Stimulated activated CD8-positive, alpha-beta memory T cell treated with anti-CD3 and anti-CD28 coated beads, Interleukin-15, amount 100 ng/mL, for 4 hours (primary cell): ENCODE data around the gene PDCD6IP.
"Not testable (repeated sequence)": the region's sequence is repeated elsewhere in the genome, so short reads cannot be mapped to it uniquely, and the experiment has no call there.

ENCODE experiments used
- DNase-seq, 2 donors: peaks; one replicate each; pipeline ENCODE4 v3.0.0-alpha.2; 2020; ENCODE audit warnings: low read depth in 2 of 2

The PDCD6IP gene

DNA sequence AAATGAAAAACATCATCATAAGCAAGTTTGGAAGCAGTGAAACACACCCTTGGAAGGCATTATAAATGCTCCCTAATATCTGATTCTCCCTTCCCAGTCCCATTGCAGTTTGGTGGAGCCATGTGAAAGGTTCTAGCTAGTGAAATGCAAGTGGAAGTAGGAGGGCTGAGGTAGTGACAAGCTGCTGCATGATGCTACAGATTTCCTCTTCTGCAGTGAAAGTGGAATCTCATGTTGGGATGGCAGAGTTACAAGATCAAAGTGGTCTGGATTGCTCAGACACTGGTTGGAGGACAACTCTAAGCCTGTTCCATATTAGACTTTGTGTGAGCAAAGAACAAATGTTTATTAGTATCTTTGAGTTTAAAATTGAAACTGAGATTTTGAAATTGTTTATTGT is 3.3 kb upstream of the PDCD6IP start:
- DNase-seq = no peak

DNA sequence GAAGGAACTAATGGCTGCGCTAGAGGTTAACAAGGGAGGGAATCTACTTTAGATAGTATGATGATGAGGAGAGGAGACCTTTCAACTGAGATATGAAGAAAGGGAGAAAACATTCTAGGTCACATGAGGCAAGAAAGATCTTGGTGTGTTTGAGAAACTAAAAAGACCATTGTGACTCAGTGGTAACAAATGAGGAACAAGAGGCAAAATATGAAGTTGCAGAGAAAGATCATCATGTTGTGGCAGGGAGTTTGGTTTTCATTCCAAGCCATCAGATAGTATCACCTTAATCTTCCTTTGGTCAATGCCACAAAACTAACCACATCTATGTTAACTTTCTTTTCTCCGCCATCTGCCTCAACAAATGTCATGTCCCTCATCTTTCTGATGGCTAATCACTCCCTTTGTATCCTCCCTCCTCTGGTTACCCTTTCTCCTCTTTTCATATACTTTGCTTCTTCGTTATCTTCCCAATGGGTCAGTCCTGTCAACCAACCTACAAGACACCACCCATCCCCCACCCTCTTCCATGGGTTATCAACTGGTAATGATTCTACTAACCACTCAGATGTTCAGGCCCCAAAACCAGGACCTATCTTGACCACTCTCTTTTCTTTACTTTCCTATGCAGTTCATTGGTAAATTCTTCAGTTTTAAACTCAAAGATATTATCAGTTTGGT is 2.4 kb upstream of the PDCD6IP start:
- DNase-seq = no peak

DNA sequence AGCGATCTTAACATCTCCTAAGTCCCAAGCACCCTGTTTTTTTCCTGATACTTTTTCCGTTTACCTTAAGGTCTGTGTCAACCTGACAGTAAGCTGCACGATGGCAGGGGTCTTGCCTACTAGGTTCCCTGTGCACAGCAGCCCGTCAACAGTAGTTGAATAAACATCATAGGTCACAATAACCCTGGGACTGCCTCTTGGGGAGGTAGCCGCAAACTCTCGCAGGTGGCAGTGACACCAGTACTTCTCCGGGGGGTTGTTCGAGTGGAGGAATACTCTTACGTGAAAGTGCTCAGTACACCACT is 365 bp upstream of the PDCD6IP start:
- no peak for DNase-seq

DNA sequence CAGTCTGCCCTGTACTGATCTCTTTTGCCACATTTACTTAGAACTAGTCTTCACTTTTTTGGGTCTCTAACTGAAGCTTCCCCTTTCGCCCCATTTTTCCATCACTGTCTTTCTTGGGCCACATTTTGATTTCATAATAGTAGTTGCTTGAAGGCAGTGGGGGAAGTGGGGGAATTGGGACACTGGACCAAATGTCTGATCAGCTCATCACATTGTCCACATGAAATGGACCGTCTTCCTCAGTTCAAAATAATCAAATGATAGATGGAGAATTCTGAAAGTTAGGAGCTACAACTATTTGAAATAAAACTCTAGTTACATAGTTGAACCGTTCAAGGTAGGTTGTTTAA is 747 bp downstream of the PDCD6IP start:
- DNase-seq = no peak

DNA sequence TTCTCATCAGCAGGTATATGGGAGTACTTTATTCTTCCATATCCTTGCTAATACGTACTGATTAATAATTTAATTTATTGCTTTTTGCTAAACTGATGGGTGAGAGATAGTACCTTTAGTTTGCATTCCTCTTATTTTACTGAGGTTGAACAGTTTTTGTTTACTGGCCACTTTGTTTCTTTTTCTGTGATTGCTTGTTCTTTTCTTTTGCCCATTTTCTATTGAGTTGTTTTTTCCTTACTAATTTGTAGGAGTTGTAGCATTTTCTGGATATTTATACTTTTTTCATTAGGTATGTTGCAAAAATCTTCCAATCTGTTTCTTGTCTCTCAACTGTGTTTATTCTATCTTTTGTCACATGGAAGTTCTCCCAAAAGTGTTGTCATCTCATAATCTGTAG is 4.8 kb downstream of the PDCD6IP start:
- no peak for DNase-seq

DNA sequence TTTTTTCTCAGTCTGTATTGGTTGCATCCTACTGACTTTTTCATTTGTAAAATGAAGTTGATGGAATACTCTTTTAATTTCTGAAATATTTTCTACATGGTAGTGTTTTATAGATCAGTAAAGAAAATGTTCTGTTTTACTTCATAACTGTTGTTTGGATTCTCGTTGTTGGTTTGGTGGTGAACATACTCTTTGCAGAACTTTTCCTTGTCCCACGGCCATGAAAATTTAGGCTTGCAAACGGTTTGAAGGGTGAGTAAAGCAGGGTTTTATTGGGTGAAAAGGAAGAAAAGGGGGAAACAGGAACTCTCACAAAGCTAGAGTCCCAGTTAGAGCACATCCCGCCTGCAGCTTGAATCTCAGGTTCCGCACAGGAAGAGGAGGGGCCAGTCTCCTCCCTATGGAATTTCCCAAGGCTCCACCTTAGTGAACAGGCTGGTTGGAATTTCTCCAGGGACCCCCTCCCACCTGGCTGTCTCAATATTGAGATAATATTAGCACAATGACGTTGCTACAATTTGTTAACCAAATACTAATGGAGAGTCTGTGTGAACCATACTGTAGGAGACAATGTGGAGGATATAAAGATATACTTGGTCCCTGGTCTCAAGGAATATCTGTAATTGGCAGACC is 5.6 kb downstream of the PDCD6IP start:
- DNase-seq = no peak

DNA sequence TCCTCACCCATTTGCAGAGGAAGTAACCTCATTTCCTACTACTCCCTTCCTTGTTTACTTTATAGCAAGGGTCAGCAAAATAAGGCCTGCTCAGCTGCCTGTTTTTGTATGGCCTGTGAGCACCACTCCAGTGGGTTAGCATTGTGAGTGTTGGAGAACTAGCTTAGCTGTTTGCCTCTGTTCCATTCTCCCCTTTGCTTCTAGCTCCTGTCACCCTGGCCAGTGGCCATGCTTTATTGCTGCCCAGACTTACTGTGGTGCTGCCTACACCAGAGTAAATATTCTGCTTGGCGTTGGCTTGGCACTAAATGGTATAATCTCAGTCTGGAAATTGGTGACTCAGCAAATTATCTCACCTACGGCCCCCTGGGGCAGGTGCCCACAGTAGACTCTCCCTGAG is 8.8 kb downstream of the PDCD6IP start:
- no peak for DNase-seq

DNA sequence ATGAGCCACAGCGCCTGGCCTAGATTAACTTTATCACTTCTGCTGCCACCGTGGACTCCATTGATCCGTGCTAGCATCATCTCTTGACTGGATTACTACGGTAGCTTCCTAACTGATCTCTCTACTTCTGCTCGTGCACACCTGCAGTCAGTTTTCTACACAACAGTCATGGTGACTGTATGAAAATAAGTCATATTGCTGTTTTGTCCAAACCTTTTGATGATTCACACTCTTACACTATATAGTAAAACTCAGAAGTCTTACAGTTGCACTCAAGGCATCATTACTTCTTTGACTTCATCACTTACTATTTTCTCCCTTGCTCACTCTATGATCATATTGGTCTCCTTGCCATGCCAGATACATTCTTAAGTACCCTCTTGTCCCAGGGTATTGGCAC is 10.1 kb downstream of the PDCD6IP start:
- DNase-seq = no peak

DNA sequence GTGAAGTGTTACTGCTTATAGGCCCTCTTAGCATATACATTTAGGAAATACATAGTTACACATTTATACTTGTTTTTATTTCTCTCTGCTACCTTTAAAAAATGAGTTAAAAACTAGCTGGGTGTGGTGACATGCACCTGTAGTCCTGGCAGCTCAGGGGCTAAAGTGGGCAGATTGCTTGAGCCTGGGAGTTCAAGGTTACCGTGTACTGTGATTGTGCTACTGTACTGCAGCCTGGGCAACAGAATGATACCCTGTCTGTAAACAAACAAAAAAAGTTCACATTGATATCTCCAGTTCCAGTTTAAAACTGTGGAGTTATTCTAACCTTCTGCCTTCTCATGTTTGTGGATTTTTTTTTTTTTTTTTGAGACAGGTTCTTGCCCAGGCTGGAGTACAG is 12.1 kb downstream of the PDCD6IP start:
- no peak for DNase-seq

DNA sequence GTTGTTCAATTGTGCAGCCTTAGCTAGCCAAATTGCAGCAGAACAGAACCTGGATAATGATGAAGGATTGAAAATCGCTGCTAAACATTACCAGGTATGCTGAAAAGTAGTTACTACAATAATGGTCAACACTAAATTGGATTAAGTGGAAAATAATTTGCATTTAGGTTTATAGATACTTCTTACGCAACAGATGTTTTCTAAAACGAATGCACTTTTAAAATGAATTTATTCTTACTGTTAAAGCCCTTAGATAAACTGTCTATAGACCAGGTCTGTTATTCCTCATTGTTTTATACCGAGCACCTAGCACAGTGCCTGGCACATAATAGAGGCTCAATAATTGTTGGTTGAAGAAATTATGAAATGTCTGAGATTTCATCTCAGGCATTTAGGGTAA is 23.6 kb downstream of the PDCD6IP start:
- no peak for DNase-seq

DNA sequence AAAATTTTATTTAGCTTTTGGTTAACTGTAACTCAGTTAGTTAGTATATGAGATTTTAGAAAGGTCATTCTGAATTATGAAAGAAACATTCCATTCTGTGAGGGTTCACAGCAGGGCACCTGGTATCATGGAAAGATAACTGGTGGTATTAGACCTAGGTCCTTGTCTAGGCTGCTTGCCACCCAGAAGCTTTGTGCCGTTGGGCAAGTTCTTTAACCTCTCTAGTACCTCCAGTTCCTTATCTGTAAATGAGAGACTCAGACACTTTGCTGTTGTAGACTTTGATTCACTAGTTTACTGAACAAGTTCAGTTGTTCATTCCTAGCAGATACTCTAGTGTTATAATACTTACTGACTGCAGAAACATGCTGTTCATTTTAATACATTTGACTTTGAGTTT is 25.4 kb downstream of the PDCD6IP start:
- DNase-seq = no peak

DNA sequence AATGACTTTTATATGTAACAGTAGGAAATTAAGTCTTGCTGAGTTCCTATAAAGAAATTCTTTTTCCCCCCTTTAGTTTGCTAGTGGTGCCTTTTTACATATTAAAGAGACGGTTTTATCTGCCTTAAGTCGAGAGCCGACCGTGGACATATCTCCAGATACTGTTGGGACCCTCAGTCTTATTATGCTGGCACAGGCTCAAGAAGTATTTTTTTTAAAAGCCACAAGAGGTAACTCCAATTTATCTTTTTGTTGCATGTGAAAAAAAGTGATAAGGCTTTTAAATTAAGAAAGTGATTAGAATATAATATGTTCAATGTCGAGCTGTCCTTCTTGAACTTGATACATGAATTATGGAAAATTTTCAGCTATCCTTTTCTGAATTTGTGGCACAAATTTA is 26.7 kb downstream of the PDCD6IP start:
- DNase-seq = no peak

DNA sequence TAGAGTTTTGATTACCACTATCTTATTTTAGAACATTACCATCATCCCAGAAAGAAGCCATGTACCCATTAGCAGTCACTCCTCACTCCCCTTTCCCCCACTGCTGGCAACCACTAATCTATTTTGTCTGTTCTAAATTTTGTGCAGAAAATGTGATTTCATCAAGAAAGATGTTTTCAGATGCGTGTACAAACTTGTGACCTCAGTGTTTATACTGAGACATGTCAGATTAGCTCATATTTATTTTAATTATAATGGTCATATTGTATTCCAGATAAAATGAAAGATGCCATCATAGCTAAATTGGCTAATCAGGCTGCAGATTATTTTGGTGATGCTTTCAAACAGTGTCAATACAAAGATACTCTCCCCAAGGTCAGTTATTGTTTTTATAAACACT is 27.8 kb downstream of the PDCD6IP start:
- DNase-seq = no peak

DNA sequence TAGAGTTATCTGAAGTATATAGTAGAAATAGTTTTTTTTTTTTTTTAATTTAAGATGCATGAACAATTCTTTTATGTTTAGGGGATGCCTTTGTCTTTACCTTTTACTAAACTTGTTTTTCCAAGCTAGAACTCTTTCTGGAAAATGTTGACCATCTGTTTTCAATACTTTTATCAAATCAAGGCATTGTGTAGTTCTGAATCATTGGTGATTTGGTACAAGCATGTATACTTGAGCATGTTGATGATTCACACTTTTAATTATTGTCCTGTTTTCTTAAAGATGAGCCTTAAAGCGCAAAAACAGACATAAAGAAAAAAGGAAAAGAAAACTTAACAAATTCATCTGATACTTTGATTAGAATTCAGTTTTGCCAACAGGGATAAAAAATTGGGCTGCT is 28.3 kb downstream of the PDCD6IP start:
- DNase-seq = no peak

DNA sequence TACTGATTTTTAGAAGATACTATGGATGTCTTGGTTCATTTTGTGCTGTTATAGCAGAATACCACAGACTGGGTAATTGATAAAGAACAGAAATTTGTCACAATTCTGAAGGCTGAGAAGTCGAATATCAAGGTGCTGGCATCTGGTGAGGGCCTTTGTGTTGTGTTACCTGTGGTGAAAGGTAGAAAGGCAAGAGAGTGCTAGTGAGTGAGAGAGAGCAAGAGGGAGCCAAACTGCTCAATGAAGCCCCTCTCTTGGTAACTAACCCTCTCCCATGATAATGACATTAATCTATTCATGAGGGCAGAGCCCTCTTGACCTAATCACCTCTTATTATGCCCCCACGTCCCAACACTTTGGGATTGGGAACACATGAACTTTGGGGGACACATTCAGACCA is 31.3 kb downstream of the PDCD6IP start:
- DNase-seq = no peak

DNA sequence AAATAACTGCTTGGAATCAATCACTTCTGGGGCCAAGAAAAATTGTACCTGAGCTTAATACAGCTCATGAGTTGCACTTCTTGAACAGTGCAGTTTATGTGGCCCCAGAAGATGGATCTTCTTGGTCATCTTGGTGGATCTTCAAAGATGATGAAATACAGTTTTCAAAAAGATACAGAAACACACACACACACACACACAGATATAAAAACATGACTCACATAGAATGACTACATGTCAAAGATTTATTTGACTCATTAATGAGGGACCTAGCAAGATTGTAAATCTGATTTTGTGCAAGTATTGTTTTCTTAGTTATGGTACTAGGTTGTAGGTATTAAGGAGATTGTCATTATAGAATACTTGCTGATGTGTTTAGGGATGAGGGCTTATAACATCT is 32.6 kb downstream of the PDCD6IP start:
- DNase-seq = no peak

DNA sequence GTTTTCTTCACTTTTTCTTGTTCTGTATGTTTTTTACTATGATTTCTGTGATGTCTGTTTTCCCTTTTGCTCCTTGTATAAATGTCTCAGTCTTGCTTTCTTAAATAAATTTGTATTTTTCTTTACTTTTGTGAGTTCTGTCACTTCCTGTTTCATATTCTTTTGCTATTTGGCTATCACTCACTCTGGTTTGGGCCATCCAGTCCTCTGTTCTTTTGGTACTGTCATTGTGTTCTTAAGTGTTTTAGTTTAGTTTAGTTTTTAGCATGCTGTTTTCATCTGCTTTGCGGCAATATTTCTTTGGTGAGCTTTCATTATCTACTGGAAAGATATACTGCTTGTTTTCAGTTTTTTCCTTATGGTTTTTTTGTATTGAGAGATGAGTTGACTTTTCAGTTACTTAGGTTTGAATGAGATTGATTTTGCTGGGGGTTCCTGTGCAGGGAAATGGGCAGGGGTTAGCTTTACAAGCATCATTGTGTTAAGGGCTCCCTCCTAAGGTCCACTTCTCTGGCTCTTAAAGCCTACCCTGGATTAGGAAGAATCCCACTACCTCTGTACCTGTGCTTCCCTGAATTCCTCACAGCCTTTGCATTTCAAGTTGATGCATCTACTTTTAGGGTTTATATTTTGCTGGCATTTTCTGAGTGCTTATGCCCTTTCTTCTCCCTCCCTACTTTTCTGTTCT is 35.1 kb downstream of the PDCD6IP start:
- DNase-seq = no peak

DNA sequence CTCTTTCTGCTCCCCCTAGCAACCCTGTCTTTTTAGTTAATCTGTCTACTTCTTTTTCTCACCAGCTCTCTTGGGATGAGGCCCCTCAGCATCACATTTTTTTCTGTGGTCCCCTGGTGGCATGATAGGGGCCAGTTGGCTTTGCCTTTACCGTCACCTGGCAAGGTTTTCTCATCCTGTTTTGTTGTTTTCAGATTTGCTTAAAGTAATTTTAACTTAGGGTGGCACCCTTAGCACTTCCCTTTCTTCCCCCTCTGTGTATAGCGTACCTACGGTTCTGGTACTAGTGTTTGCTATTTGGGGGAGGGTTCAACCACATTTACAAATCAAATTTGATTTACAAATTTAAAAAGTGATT is 35.6 kb downstream of the PDCD6IP start:
- no peak for DNase-seq

DNA sequence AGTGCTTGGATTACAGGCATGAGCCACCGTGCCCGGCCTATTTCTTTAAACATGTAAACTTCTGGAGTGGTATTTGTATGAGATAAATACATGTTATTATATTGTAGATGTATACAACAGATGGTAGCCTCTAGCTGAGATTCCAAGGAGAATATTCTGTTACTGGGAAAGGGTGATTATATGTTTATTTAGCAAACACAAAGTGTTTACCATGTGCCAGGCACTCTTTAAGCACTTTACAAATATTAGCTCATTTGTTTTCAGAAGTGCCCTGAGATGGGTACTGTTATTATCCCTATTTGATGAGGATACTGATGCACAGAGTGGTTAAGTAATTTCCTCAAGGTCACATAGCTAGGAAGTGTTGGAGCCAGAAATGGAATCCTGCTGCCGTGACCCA is 38.8 kb downstream of the PDCD6IP start:
- DNase-seq = not testable (repeated sequence)

DNA sequence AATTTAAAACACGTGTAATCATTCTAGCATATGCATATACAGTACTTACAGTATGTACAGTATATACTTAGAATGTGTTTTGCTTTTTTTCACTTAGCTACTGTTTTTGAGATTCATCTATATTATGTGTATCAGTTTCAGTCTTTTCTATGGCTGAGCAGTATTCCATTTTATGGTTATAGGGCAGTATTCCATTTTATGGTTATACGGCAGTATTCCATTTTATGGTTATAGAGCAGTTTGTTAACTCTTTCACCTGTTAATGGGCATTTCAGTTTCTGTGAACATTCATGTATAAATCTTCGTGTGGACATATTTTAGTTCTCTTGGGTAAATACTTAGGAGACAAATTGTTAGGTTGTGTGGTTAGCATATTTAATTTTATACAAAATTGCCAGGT is 40.9 kb downstream of the PDCD6IP start:
- no peak for DNase-seq

DNA sequence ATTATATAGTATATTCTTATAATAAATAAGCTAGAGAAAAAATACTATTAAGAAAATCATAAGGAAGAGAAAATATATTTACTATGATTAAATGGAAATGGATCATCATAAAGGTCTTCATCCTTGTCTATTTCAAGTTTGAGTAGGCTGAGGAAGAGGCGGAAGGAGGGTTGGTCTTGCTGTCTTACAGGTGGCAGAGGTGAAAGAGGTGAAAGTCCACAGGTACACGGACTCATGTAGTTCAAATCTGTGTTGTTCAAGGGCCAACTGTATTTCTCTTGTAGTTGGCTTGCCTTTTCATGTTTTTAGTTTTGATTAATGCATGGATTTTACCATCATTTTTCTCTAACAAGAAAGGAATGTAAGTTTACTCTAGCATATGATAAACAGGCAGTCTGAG is 41.7 kb downstream of the PDCD6IP start:
- no peak for DNase-seq

DNA sequence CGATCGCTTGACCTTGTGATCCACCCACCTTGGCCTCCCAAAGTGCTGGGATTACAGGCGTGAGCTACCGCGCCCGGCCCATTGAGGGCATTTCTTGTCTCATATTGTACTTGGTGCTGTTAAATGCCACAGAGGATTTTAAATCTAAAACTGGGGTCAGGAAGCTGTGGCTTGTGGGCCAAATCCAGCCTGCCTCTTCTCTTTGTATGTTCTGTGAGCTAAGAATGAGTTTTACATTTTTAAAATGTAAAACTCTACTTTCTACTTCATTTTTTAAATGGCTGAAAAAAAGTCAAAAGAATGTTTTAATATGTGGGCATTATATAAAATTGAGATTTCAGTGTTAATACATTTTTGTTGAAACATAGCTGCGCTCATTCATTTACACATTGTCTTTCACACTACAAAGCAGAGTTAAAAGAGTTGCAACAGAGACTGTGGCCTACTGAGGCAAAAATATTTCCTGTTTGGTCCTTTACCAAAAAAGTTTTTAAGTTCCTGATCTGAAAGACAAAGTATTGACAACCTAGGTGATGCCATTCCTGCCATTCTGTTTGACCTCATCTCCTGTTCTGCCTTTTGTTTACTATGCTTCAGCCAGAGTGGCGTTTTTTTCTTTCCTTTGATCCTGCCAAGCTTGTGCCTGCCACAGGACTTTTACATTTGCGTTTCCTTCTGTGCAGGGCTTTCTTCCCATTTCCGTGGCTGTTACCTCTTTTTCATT is 50.4 kb downstream of the PDCD6IP start:
- no peak for DNase-seq

DNA sequence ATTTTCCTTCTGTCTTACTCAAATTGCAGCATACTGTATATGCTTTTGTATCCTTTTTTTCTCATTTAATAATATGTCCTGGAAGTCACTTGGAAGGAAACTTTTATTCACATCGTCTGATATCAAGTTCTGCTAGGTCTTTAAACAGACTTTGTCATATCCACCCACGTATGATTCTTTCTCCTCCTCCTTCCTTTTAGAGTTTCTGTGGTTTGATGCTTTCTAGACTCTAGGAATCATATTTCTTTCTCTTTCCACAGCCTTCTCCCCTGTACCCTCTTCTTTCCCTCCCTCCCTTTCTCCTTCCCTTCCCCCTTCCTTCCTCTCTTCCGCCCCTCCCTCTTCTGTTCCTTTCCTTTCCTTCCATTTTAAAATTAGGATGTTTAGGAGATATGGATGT is 52.2 kb downstream of the PDCD6IP start:
- not testable (repeated sequence) for DNase-seq
